Stimulated activated CD4-positive, alpha-beta T cell treated with anti-CD3 and anti-CD28 coated beads, TNF-alpha, amount 100 ng/mL, for 48 hours (primary cell): ENCODE data around the gene TUT4.

ENCODE experiments used
- DNase-seq, 3 donors: peaks; one replicate each; pipeline ENCODE4 v3.0.0-alpha.2; 2020; ENCODE audit warnings: low read depth in 3 of 3

Gene TUT4

GRCh38 chr1:52404116-52404974 lies 148.5 kb downstream of the TUT4 start, which contains the start of the genes ORC1 and PRPF38A:
ORC1 (minus strand) TSS chr1:52404423; CDS start chr1:52402223, 2,200 bp downstream.
PRPF38A (plus strand) TSS chr1:52404602; CDS start chr1:52404750, 148 bp downstream.
- DNase-seq, result peak; percentile 96 to 99 (median 99)

- DNase-seq, result peak; percentile 20 to 44 (median 43)
Measured at GRCh38 chr1:52403566-52404115, 149.3 kb downstream of the TUT4 start.

GRCh38 chr1:52402860-52403240 lies 150.0 kb downstream of the TUT4 start:
- DNase-seq, result no peak

- no peak for DNase-seq
Measured at GRCh38 chr1:52400131-52400530, 152.8 kb downstream of the TUT4 start.

- DNase-seq, result no peak
Measured at GRCh38 chr1:52399629-52400028, 153.3 kb downstream of the TUT4 start.

GRCh38 chr1:52393174-52393573 lies 159.7 kb downstream of the TUT4 start:
- DNase-seq, result no peak

GRCh38 chr1:52386458-52386857 lies 166.4 kb downstream of the TUT4 start:
- no peak for DNase-seq

- DNase-seq, result no peak
Measured at GRCh38 chr1:52385376-52385775, 167.5 kb downstream of the TUT4 start.
